Effector CD4-positive, alpha-beta T cell (primary cell): Measurements from ENCODE around the gene TTLL5.
"Not testable (repeated sequence)": the region's sequence is repeated elsewhere in the genome, so short reads cannot be mapped to it uniquely, and the experiment has no call there.

Experiments
- DNase-seq: peaks from one replicate; pipeline ENCODE4 v3.0.0-alpha.2; 2020

The TTLL5 gene

GRCh38 chr14:75837151-75837787, 176.2 kb downstream of the TTLL5 start:
- no peak for DNase-seq

- no peak for DNase-seq
These were observed 179.9 kb downstream of the TTLL5 start for GRCh38 chr14:75840911-75841310.

DNA sequence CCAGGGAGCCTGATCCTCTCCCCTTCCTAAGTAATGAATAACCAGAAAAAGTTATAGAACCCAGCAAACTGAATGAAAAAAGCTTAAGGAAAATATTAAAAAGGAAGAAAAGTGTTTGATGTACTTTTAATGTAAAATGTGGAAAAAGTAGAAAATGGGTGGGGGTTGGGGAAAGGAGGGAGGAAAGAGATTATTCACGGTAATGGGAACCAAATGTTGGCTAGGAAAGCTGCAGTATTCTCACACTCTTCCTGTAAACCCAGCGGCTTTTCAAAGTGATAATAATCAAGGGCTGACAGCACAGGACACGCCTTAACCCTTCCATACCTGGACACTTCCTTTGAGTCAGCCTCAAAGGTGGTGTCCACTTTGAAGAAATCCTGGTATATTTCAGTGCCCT, 181.5 kb downstream of the TTLL5 start:
- DNase-seq, result no peak

GRCh38 chr14:75844486-75844885, 183.4 kb downstream of the TTLL5 start:
- DNase-seq, result no peak

DNA sequence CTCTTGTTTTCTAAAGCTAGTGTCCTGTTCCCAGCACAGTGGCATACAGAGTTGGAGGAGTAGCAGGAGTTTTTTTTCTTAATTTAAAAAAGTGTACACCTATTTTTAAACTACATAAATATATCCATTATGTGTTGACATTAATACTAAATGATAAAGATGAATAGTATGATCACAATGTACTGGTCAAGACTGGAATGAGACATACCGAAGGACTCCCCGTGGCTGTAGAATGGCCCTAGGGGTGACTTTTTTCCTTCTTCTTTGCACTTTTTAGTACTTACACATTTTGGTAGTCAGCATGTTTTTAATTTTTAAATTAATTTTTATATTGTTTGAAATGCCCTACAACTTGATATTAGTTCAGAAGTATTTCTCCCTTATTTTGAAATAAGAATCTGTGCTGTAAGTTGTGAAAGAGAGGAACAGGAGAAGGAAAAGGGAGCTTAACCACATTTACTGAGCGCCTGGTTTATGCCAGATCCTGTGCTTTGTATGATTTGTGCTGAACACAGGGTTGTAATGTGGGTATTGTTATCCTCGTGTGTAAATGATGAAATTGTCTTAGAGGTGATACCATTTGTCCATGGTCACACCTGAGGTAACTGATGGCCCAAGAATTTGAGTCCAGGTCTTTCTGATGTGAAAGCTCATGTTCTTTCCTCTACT, 184.2 kb downstream of the TTLL5 start:
- DNase-seq, result no peak

DNA sequence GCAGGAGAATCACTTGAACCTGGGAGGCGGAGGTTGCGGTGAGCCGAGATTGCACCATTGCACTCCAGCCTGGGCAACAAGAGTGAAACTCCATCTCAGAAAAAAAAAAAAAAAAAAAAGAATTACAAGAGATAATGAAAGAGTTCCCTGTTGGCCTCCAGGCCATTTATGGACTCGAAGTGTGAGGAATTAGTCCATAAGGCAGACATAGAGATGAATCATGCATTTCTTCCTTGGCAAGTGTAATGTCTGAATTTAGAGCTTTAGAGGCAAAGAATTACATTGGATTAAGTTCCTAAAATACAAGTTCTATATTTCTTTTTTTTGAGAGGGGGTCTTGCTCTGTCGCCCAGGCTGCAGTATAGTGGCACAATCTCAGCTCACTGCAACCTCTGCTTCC, 185.6 kb downstream of the TTLL5 start:
- not testable (repeated sequence) for DNase-seq

- no peak for DNase-seq
These were observed 186.5 kb downstream of the TTLL5 start for GRCh38 chr14:75847584-75847983.

GRCh38 chr14:75848167-75848913, 187.3 kb downstream of the TTLL5 start:
- DNase-seq, result no peak

DNA sequence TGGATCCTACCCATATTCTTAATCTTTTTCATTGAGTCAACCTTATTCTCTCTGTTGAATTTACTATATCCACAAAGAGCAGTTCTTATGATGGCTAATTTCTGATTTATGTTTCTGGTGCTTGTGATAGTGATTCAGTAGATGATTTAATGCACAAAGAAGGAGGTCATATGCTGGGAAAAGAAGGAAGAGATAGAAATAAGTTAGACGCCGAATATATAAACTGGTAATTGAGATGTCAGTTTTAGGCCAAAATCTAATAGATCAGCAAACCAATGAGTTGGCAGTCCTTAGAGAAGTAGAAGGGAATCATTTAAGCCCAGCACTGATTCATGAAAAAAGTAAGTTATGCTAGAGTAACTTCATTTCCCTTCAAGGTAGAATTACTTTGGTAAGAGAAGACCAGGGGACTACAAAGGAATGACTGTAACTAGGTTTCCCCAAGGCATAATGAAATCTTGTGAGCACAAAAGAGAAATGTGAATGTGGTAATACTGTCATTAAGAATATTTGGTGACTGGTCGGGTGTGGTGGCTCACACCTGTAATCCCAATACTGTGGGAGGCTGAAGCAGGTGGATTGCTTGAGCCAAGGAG, 188.4 kb downstream of the TTLL5 start:
- no peak for DNase-seq

- no peak for DNase-seq
These were observed 190.5 kb downstream of the TTLL5 start for GRCh38 chr14:75851574-75851866.

DNA sequence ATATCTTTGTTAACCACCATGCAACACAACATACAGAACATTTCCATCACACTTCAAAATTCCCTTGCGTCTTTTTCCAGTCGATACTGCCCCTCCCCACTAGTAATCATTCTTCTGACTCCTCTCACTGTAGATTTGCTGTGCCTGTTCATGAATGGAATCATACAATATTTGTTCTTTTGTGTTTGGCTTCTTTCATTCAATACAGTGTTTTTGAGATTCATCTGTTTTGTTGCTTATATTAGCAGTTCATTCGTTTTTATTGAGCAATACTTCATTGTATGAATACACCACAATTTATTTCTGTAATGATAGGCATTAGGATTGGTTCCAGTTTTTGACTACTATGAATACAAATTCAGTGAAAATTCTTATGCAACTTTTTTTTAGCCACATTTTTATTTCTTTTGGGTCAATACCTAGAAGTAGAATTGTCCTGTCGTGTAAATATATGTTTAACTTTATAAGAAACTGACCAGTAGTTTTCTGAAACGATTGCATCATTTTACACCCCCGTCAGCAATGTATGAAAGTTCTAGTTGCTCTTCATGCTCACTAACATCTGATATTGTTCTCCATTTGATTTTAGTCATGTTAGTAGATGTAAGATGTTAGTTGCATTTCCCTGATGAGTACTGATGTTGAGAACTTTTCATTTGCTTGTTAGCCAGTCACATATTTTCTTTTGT, 193.2 kb downstream of the TTLL5 start:
- no peak for DNase-seq

DNA sequence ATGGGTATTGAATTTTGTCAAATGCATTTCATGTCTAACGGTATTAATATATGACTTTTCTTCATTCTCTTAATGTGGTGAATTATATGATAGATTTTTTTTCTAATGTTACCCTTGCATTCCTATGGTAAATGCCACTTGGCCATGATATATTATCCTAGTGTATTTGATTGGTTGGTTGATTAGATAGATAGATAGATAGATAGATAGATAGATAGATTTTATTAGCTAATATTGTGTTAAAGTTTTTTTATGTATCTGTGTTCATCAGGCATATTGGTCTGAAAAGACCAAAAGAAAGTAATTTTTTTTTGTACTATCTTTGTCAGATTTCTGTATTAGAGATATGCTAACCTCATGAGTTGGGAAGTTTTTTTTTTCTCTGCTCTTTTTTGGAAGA, 196.2 kb downstream of the TTLL5 start:
- DNase-seq, result no peak

DNA sequence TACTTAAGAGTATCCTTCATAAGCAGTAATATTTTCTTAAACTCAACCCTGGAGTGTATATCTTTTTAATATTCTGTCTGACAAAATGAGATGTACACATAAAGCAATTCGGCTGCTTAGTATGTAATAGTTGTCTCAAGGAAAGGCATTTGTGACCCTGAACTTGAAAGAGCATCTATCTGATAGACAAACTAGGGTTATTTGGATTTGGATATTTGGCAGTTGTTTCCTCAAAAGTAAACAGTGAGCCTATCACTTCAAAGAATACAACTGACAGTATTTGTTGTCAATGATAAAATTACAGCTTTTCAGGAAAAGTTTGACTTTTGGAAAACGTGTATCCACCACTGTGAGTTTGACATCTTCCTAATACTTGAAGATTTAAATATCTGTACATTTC, 197.3 kb downstream of the TTLL5 start:
- no peak for DNase-seq

DNA sequence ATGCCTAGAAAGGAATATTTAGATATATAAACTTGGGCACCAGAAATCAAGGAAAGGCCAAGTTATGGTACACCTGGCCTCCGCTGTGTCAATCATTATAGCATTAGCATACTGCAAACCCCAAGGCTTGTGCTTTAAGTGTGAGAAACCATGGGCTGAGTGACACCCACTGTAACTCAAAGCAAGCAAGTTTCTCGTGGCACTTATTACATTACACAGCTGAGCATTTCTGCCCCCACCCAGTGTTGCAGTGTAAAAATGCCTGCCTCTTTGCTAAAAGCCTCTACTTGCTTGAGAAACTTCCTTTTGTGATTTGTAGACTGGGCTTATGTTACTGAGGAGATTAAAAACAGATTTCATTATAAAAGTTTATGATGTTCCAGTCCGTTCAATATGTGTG, 198.7 kb downstream of the TTLL5 start:
- DNase-seq, result no peak

DNA sequence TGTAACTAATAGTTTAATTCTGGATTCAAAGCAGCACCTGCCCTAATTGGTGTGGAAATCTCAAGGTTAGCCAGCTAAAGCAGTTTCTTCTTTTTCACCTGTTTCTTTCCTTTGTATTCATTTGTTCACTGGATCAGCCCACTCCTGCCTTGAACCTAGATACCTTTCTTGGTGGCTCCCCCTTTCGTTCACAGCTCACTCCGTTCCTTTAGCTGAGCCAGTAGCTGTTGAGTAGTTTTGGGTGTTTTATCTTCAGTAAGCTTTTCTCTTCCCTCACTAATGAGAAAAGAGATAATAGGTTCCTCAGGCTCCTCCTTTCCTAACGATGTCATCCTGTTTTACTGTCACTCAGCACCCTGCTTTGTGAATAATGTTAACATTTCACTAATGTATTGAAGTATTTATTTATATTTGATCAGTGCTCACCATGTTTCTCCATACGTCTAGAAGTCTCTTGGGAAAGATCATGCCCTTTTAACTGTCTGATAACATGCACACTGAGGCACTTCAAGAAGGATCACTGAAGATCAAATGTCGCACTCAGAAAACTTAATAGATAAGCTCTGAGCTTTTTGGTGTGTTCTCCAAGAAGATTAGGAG, 199.6 kb downstream of the TTLL5 start:
- DNase-seq, result no peak

DNA sequence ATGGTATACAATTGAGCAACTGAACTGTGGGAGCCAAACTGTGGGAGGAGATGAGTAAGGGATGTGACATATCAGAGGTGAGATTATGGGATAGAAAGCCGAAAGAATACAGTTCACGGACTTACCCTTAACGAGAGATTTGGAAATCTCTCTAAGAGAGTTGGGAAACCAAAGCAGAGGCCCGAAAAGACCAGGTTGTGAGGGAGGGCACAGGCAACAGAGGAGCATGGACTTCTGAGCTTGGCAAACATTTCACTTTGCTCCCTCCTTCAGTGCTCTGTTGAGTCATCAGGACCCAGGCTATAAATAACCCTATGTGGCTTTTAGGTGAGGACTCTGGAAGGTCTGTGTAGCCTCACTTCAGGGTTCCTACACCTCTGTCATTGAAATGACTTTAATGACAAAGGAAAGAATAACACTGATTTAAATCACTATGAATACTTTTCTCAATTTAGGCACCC, 200.1 kb downstream of the TTLL5 start:
- no peak for DNase-seq

DNA sequence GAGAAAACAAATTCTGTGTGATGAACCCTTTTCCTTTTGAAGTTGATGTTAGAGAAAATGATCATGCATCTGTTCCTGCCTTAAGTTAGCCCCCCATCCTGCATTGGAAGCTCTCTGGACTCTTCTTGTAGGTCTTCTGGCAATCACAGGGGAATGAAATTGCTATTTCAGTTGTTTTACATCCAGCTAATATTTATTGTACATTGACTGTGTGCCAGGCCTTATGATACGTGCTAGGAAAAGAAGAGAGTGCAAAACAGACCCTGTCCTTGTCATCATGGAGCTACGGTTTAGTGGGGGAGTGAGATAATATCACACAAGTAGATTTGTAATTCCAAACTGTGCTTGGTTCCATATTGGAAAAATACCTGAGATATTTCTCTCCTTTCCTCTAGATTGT, 202.2 kb downstream of the TTLL5 start:
- no peak for DNase-seq

DNA sequence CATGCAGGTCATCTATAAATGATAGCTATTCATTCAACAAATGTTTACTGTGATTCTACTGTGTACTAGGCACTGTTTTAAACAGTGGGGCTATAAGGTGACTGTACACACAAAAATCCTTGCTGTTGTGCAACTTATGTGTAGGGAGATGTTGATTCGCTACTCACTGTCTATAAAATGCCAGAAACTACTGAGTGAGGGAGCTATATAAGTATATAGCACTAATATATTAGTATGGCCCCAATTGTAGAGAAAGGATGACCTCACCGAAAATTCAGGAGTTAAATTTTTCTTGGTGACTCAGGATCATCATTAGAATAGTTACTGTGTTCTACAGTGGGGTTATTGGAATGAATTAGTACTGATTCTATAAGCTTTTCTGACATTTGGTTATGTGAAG, 203.3 kb downstream of the TTLL5 start:
- no peak for DNase-seq

- no peak for DNase-seq
These were observed 204.5 kb downstream of the TTLL5 start for GRCh38 chr14:75865531-75865930.

DNA sequence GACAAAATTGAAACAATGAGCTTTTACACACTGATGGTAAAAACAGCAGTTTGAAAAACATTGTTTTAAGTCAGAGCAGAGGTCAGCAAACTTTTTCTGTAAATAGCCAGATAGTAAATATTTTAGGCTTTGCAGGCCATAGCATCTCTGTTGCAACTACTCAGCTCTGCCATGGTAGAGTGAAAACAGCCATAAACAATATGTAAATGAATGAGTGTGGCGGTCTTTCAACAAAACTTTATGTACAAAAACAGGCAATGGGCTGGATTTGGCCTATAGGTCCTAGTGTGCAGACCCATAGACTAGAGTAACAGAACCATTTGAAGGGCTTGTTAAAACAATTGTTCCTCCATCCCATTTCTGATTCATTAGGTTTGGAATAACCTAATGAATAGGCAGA, 205.9 kb downstream of the TTLL5 start:
- DNase-seq, result no peak

GRCh38 chr14:75871181-75871880, 210.3 kb downstream of the TTLL5 start:
- no peak for DNase-seq

GRCh38 chr14:75875958-75876357, 214.9 kb downstream of the TTLL5 start:
- no peak for DNase-seq
